ENCODE measurements around the gene LRRC74A.

GRCh38 chr14:76910371-76910890 lies 84.2 kb downstream of the LRRC74A start:
- no peak for TF ChIP-seq CTCF (IDR thresholded peaks at IDR 0.05; ENCODE audit: low read depth, low read length)
- TF ChIP-seq EZH2phosphoT487 (IDR thresholded peaks at IDR 0.05; ENCODE audit: low read depth): no peak

Measured in OCI-LY3 (cell line).